Heart left ventricle (tissue), 13 donors: Measurements from ENCODE around the gene NACC2.
A peak's percentile ranks its signal among the peaks of the same experiment; 100 is the strongest.

ENCODE experiments used
- POLR2A ChIP-seq, 2 donors: fragments of 450-650 bp; IDR thresholded peaks; one replicate each; pipeline ENCODE4 v1.6.1; 2017; ENCODE audit warnings: antibody characterized with exemption in 2 of 2, mild to moderate bottlenecking in 2 of 2, moderate library complexity in 2 of 2
- TF ChIP-seq, protein P1 (sequence below), 12 donors: fragments of 200-600 bp; sonication (generic) in 4 of 12; IDR thresholded peaks; one replicate each; pipeline versions ENCODE4 v1.5.0 to v1.8.0; 2018 to 2022; ENCODE audit warnings: antibody characterized with exemption in 12 of 12, mild to moderate bottlenecking in 5 of 12
- donor health status: ischemic (EF 13 %, LVEDD 7.1; RV severe dilation, severe dysfunction).
- donor health status: DM: no; HTN: yes; CAD: no.
- donor health status: DM: no; HTN: no; CAD: no.
- donor health status: ischemic (EF 25% LVEDD 6.9; RV normal size, moderate dysfunction).
- donor health status: ischemic (EF 25% LVEDD 5.7; RV mildly dilated, moderate dysfunction).
- donor health status: ischemic (EF 35%, LVEDD 5.7; RV mildly dilated, moderate dysfunction).
- donor health status: nonischemic (EF 11% LVEDD 7.7; RV severe dilation, severe dysfunction).
- donor health status: DM: yes; HTN: yes; CAD: no.
- donor health status: PGD.
- donor health status: ischemic (EF 29% LVEDD 5.4; RV normal size, mild dysfunction).
- donor health status: nonischemic (EF 23%, LVEDD 6.1; RV moderate dilation, normal function).

DNA sequence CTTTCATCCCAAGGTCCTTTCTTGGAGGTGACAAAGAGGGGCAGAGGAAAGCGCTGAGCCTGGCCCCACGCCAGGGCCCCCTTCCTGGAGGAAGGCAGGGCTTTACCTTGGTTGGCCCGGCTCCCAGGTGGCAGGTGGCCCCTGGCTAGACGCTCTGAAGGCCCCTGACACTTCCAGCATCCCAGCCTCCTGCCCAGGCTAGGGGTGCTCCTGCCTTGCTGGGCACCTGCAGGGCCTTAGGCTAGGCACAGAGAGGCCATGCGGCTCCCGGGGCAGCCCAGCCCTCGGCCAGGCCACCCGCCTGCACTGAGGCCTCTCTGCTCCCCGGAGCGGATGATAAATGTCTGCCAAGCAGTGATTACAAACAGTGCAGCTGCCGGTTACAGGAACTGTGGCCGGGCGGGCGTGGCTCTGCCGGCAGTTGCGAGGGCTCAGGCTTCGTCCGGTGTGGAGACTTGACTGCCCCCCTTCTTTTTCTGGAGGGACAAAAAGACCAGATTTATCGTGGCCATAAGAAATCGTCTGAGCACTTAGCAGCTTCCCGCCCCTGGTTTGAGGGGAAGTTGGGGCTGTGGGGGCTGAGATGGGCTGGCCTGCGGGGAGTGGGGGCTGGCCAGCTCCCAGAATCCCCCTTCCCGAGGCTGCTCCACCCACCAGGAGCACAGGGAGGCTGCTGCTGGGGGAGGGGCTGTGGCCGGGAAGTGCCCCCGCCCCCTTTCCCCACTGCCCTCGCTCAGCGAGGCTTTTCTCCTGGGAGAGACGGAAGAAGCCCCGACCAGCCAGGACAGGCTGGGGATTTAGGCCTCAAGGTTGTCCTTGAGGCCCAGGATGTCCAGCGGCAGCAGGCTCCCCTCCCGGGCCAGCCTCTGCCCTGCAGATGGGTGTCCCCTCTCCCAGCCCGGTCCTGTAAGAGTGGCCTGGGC lies 102.3 kb downstream of the NACC2 start:
- TF ChIP-seq, protein P1, sequence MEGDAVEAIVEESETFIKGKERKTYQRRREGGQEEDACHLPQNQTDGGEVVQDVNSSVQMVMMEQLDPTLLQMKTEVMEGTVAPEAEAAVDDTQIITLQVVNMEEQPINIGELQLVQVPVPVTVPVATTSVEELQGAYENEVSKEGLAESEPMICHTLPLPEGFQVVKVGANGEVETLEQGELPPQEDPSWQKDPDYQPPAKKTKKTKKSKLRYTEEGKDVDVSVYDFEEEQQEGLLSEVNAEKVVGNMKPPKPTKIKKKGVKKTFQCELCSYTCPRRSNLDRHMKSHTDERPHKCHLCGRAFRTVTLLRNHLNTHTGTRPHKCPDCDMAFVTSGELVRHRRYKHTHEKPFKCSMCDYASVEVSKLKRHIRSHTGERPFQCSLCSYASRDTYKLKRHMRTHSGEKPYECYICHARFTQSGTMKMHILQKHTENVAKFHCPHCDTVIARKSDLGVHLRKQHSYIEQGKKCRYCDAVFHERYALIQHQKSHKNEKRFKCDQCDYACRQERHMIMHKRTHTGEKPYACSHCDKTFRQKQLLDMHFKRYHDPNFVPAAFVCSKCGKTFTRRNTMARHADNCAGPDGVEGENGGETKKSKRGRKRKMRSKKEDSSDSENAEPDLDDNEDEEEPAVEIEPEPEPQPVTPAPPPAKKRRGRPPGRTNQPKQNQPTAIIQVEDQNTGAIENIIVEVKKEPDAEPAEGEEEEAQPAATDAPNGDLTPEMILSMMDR (IDR thresholded peaks at IDR 0.05): peak in 1 of 12 donors; percentile 12
- TF ChIP-seq POLR2A (IDR thresholded peaks at IDR 0.05): no peak
